AG08396 (cell line): ENCODE results near the gene CMIP.

Experiments used
- DNase-seq: peaks from one replicate; pipeline ENCODE4 v3.0.0; 2012; ENCODE audit warnings: low spot score, mixed read lengths

Gene CMIP

GRCh38 chr16:81703177-81704155, 258.9 kb downstream of the CMIP start:
- peak; percentile 65 for DNase-seq

DNA sequence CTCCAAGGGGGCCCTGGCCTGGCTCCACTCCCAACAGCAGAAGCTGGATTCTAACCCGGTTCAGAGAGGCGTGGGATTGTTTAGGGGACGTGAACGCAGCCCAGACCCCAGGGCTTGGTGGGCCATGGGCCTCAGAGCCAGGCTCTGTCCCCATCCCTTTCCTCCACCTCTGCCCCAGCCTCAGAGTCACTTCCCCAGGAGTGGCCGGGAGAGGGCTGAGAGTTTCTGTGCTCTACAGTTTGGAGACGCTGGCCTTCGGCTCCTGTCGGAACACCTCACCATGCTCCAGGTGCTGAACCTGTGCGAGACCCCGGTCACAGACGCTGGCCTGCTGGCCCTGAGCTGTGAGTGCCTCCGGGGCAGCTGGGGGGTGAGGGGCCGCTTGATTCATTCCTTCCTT, 260.7 kb downstream of the CMIP start:
- DNase-seq = no peak

GRCh38 chr16:81706327-81707295, 262.0 kb downstream of the CMIP start:
- DNase-seq = no peak

DNA sequence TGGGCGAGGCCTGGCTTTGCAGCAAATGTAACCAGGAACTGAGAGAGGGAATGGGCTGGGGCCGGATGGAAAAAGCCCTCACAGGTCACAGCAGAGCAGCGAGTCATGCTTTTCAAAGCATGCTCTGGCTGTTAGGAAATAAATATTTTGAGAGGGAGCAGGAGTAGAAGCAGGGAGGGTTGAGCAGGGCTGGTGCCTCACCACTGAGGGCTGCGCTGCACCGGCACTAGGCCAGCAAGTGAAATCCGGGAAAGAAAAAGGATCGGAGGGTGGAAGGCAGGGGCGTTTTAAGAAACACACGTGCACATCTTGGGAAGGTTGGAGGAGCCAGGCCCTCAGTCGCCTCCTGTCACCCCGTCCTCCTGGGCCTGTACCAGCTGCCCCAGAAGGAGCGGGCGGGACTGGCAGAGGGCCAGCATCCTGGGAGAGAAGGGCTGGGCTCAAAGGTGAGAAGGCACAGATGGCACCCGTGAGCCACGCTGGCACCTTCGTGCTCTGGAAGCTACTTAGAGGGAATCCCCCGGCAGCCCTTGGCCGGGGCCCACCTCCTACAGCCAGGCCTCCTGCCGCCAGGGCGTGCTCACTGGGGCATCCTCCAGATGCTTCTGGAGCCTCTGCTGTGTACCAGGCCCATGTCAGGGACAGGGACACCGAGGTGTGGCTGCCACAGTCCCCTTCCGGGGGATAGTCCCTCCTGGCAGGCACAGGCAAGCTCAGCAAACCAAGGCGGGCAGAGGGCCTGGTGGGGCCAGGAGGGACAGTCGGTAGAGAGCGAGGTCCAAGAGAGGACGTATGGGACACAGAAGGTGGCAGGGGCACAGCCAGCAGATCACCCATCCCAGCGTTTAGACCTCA, 263.0 kb downstream of the CMIP start:
- peak; percentile 73 for DNase-seq

GRCh38 chr16:81708266-81709015, 263.8 kb downstream of the CMIP start:
- DNase-seq = no peak

- DNase-seq = no peak
Observed at GRCh38 chr16:81709016-81709900, 264.6 kb downstream of the CMIP start.

DNA sequence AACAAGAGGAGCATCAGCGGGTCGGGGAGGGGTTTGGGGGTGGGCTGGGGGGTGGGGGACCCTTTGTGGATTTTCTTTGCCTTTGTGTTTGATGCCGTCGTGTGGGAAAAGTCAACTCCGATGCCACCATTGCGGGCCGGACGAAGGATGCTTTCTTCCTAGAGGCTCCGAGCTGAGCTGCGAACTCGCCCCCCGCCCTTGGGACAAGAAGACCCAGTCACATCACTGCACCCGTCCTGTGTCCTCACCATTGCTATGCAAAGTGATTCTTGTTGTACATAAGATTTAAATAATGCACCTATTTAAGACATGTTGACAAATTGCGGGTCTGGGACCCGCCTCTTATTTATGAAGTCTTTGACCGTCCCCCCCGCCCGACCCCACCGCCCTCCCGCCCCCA, 265.4 kb downstream of the CMIP start:
- DNase-seq = no peak

- DNase-seq = no peak
Observed at GRCh38 chr16:81710596-81710995, 266.0 kb downstream of the CMIP start.

- peak; percentile 85 for DNase-seq
Observed at GRCh38 chr16:81711657-81712319, 267.2 kb downstream of the CMIP start.

GRCh38 chr16:81712681-81713080, 268.1 kb downstream of the CMIP start:
- no peak for DNase-seq

GRCh38 chr16:81713295-81713772, 268.7 kb downstream of the CMIP start:
- DNase-seq = no peak

DNA sequence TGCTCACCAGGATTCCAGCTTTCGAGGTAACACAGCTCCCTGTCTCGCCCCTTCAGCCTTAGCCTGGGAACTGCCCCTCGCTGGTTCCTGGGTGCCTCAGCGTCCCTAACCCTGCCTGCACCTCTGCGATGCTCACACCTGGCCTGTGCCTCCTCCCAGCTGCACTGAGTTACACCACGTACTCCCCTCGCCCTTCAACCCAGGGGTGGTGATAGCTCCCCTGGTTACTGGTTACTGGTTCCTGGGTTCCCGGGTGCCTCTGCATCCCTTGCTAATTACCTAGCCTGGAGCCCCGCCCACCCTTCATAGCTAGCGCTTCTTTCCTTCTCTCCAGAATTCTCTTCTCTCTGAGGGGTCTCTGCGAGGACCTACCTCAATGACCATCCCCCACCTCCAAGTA, 269.2 kb downstream of the CMIP start:
- no peak for DNase-seq

GRCh38 chr16:81714583-81714982, 270.0 kb downstream of the CMIP start:
- DNase-seq = no peak

DNA sequence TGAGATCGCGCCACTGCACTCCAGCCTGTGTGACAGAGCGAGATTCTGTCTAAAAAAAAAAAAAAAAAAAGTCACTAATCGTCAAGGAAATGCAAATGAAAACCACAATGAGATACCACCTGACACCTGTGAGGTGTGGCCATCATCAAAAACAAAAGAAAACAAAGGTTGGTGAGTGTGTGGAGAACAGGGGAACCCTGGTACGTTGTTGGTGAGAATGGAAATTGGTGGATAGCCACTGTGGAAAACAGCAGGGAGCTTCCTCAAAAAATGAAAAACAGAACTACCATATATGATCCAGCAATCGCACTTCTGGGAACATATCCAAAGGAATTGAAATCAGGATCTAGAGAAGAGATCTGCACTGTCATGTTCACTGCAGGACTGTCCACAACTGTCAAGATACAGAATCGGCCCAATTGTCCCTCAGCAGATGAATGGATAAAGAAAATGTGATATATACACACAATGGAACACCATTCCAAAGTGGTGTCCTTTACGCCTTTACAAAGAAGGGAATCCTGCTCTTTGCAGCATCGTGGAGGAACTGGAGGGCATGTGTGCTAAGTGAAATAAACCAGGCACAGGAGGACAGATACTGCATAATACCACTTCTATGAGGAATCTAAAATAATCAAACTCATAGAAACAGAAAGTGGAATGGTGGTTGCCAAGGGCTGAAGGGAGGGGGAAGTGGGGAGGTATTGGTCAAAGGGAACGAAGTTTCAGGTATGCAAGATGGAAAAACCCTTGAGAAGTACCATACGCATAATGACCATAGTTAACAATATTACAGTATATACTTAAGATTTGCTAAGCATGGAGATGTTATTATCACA, 271.0 kb downstream of the CMIP start:
- no peak for DNase-seq

- DNase-seq = no peak
Observed at GRCh38 chr16:81716478-81717225, 272.0 kb downstream of the CMIP start.

GRCh38 chr16:81717662-81718189, 273.1 kb downstream of the CMIP start:
- no peak for DNase-seq

GRCh38 chr16:81718637-81719036, 274.0 kb downstream of the CMIP start:
- DNase-seq = no peak
